Tibial nerve (tissue), 4 donors: ENCODE measurements around the gene CHRNA4.

Experiments used
- EP300 ChIP-seq, 2 donors: sonication (generic); formaldehyde crosslinking; IDR thresholded peaks; one replicate each; pipeline ENCODE4 v1.6.1; 2017; ENCODE audit warnings: antibody characterized with exemption in 2 of 2, mild to moderate bottlenecking in 1 of 2
- TF ChIP-seq, protein P1 (sequence below), 5 experiments: fragments of 200-600 bp in 3 of 5; fragments of 450-650 bp in 2 of 5; sonication (generic) in 3 of 5; IDR thresholded peaks; one replicate each; pipeline ENCODE4 v1.5.1; 2016 to 2019; ENCODE audit warnings: antibody characterized with exemption in 5 of 5, mild to moderate bottlenecking in 3 of 5, moderate library complexity in 2 of 5

DNA sequence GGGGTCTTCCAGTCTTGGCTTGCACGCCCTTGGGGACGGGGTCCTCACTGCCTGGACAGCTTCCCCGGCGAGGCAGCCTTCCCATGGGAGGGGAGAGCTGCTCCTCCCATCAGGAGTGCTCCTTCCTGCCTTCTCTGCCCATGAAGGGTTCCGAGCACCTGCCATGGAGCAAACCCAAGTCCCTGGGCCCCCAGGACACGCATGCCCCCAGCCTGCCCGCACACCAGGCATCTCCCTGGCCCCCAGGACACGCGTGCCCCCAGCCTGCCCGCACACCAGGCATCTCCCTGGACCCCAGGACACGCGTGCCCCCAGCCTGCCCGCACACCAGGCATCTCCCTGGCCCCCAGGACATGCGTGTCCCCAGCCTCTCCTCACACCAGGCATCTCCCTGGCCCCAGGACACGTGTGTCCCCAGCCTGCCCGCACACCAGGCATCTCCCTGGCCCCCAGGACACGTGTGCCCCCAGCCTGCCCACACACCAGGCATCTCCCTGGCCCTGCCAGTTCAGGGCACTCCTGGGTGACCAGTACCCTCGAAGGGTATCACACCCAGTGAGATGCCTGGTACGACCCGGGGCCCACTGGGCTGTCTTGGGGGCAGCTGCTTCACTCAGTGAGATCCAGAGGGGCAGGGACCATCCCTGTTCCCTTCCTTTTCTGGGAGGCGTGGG lies 46.4 kb downstream of the CHRNA4 start:
- TF ChIP-seq, protein P1, sequence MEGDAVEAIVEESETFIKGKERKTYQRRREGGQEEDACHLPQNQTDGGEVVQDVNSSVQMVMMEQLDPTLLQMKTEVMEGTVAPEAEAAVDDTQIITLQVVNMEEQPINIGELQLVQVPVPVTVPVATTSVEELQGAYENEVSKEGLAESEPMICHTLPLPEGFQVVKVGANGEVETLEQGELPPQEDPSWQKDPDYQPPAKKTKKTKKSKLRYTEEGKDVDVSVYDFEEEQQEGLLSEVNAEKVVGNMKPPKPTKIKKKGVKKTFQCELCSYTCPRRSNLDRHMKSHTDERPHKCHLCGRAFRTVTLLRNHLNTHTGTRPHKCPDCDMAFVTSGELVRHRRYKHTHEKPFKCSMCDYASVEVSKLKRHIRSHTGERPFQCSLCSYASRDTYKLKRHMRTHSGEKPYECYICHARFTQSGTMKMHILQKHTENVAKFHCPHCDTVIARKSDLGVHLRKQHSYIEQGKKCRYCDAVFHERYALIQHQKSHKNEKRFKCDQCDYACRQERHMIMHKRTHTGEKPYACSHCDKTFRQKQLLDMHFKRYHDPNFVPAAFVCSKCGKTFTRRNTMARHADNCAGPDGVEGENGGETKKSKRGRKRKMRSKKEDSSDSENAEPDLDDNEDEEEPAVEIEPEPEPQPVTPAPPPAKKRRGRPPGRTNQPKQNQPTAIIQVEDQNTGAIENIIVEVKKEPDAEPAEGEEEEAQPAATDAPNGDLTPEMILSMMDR (IDR thresholded peaks at IDR 0.05) = no peak
- TF ChIP-seq EP300 (IDR thresholded peaks at IDR 0.05) = no peak
